Adrenal gland (tissue), 12 donors: Measurements from ENCODE around the gene STXBP1. TPM values are rescaled to one million over a fixed set of nuclear protein-coding genes. Genes with fewer than 3 reads are reported as not detected.

Experiments
- DNase-seq, 7 donors: peaks; one replicate each; pipeline ENCODE4 v3.0.0-alpha.2; 2019 to 2020
- H3K27ac ChIP-seq, 5 donors: fragments of 200-600 bp; sonication (generic) in 4 of 5; 1 replicate in 3 of 5; 2 replicates in 2 of 5; pipeline versions ENCODE4 v1.5.1 to v1.8.0; 2016 to 2020; ENCODE audit warnings: mild to moderate bottlenecking in 1 of 5
- H3K27me3 ChIP-seq: fragments of 200-600 bp; 2 replicates; pipeline ENCODE4 v1.8.0; 2021
- H3K36me3 ChIP-seq, 2 donors: fragments of 200-600 bp; replicated peaks in 1 of 2; 1 replicate in 1 of 2; 2 replicates in 1 of 2; pipeline versions ENCODE4 v1.5.1 to v1.8.0; 2018 to 2022
- H3K4me1 ChIP-seq, 2 donors: fragments of 200-600 bp; replicated peaks in 1 of 2; 1 replicate in 1 of 2; 2 replicates in 1 of 2; pipeline versions ENCODE4 v1.5.1 to v1.8.0; 2018 to 2021
- H3K4me3 ChIP-seq, 4 donors: fragments of 200-600 bp; sonication (generic) in 3 of 4; one replicate each; pipeline ENCODE4 v1.5.1; 2016 to 2018
- H3K9me3 ChIP-seq, 3 donors: fragments of 200-600 bp; sonication (generic) in 1 of 3; replicated peaks in 1 of 3; 1 replicate in 2 of 3; 2 replicates in 1 of 3; pipeline versions ENCODE4 v1.5.1 to v1.8.0; 2016 to 2021
- CTCF ChIP-seq, 6 experiments: fragments of 450-650 bp in 4 of 6; fragments of 200-600 bp in 2 of 6; sonication (generic) in 1 of 6; IDR thresholded peaks; 1 replicate in 5 of 6; 2 replicates in 1 of 6; pipeline versions ENCODE4 v1.5.1 to v1.8.0; 2016 to 2021; ENCODE audit warnings: antibody characterized with exemption in 6 of 6, mild to moderate bottlenecking in 2 of 6, moderate library complexity in 1 of 6
- POLR2A ChIP-seq, 2 donors: fragments of 450-650 bp; IDR thresholded peaks; one replicate each; pipeline ENCODE4 v1.6.1; 2017; ENCODE audit warnings: antibody characterized with exemption in 2 of 2, mild to moderate bottlenecking in 2 of 2, moderate library complexity in 1 of 2
- WGBS, 4 donors: extraction: QIAGEN DNeasy Blood & Tissue Kit in 2 of 4; methylation state at CpG; one replicate each; pipeline versions ENCODE4 v1.1.5 to v1.1.7; 2013 to 2017; 5-methylcytosine and 5-hydroxymethylcytosine counted together
- intact Hi-C, 2 donors: fragments of 100-400 bp; cut with DNase I; formaldehyde crosslinking; loops; one replicate each; pipeline versions ENCODE4 v1.14.1 to v1.15.0; 2022 to 2023
- polyA plus RNA-seq, 3 donors: library from polyadenylated mRNA; stranded (reverse); fragments of 200-250 nt in 2 of 3; fragments of 350-450 nt in 1 of 3; fragmentation: Illumina TruSeq in 1 of 3; extraction: RNeasy Lipid Tissue Mini Kit (QIAGEN cat#74804) in 1 of 3; gene quantifications; one replicate each; pipeline ENCODE4 v1.2.3, GENCODE V29; 2013 to 2014
- total RNA-seq, 9 donors: library from RNA; depleted of rRNA in 4 of 9; stranded (reverse); fragments of >200 nt in 4 of 9; fragments of 120-200 nt in 1 of 9; fragmentation: NEBNext Ultra II Directional in 1 of 9; extraction: Animal tissue kit (Norgen Biotek cat#: 25700) in 1 of 9; gene quantifications; one replicate each; pipeline versions ENCODE4 v1.1.0 to v1.2.4, GENCODE V29; 2013 to 2023
- donor health status: healthy with polysubstance abuse.
- donor health status: Bipolar disorder and iron deficiency.
- donor health status: DM: yes; HTN: yes; CAD: no.
- donor health status: DM: no; HTN: no; CAD: no.
- donor health status: DM: no; HTN: no; CAD: no.
- donor health status: DM: yes; HTN: yes; CAD: no.

Gene STXBP1
- total and polyA plus RNA-seq, 12 donors: 15.4 to 169 (median 59.6) TPM

- TF ChIP-seq CTCF (IDR thresholded peaks at IDR 0.05): no peak
- TF ChIP-seq POLR2A (IDR thresholded peaks at IDR 0.05): no peak
- WGBS, 4 donors: 59 to 72% (median 65%) methylated on average over 5 of the region's 5 CpGs
These were observed 23.2 kb upstream of the STXBP1 start for GRCh38 chr9:127588740-127589506.

GRCh38 chr9:127589955-127590370 is 22.1 kb upstream of the STXBP1 start:
- 4 to 8% (median 7%) methylated on average over 6 to 8 of the region's 8 CpGs for WGBS, 4 donors
- H3K9me3 ChIP-seq: no peaks in the 10 kb centered on the region
- H3K36me3 ChIP-seq: no peaks in the 10 kb centered on the region
- peak; percentile 69 to 92 (median 83) for DNase-seq
- H3K4me3 ChIP-seq: no peak overlapping the region
- peak; percentile 72 to 97 (median 95) for TF ChIP-seq CTCF (IDR thresholded peaks at IDR 0.05)
- no peak for TF ChIP-seq POLR2A (IDR thresholded peaks at IDR 0.05)
- no peaks in the 10 kb centered on the region for H3K27me3 ChIP-seq
- H3K4me1 ChIP-seq: no peaks in the 10 kb centered on the region
- H3K27ac ChIP-seq: no peak overlapping the region
- intact Hi-C loops: loop anchor here (2.0 to 10.0 kb wide), 5 partner anchors 88 to 335 kb away; partner anchors contain the start of gene TOR2A (in 1 of the 2)

More at GRCh38 chr9:127588740-127589506, 23.2 kb upstream of the STXBP1 start:
- peaks cover 10% of the 10 kb centered on the region in 2 donors for H3K4me1 ChIP-seq
- no peaks in the 10 kb centered on the region for H3K36me3 ChIP-seq
- H3K4me3 ChIP-seq: no peak overlapping the region
- DNase-seq: no peak
- H3K9me3 ChIP-seq: no peaks in the 10 kb centered on the region
- H3K27ac ChIP-seq: no peak overlapping the region
- no peaks in the 10 kb centered on the region for H3K27me3 ChIP-seq
- intact Hi-C loops: loop anchor here (5.0 to 10.0 kb wide), 3 partner anchors 87 to 336 kb away; no protein-coding TSS in a partner anchor

- DNase-seq: no peak
- no peaks in the 10 kb centered on the region for H3K4me1 ChIP-seq
- no peaks in the 10 kb centered on the region for H3K9me3 ChIP-seq
- TF ChIP-seq CTCF (IDR thresholded peaks at IDR 0.05) (no peak), POLR2A (IDR thresholded peaks at IDR 0.05) (no peak)
- no peaks in the 10 kb centered on the region for H3K36me3 ChIP-seq
- H3K27ac ChIP-seq: no peak overlapping the region
- intact Hi-C loops: no loop called here
- H3K27me3 ChIP-seq: no peaks in the 10 kb centered on the region
- H3K4me3 ChIP-seq: no peak overlapping the region
- 66 to 74% (median 73%) methylated on average over 4 to 5 of the region's 5 CpGs for WGBS, 4 donors
These were observed 16.5 kb upstream of the STXBP1 start for GRCh38 chr9:127595611-127596010.

GRCh38 chr9:127598839-127599549 is 13.1 kb upstream of the STXBP1 start:
- Histone ChIP-seq H3K4me3 (no peak overlapping the region), H3K9me3 (no peaks in the 10 kb centered on the region), H3K27me3 (no peaks in the 10 kb centered on the region), H3K4me1 (no peaks in the 10 kb centered on the region), H3K27ac (no peak overlapping the region), H3K36me3 (no peaks in the 10 kb centered on the region)
- TF ChIP-seq CTCF (IDR thresholded peaks at IDR 0.05) (no peak), POLR2A (IDR thresholded peaks at IDR 0.05) (no peak)
- intact Hi-C loops: no loop called here
- WGBS, 4 donors: 69 to 78% (median 75%) methylated on average over 10 to 13 of the region's 13 CpGs
- DNase-seq: no peak
